Activated CD4-positive, alpha-beta T cell treated with anti-CD3 and anti-CD28 coated beads, Interleukin-2, amount 10 ng/mL, durations not matched to agents 24 days and 14 days (primary cell): ENCODE results near the gene BHLHE41. TPM values are rescaled to one million over a fixed set of nuclear protein-coding genes. Genes with fewer than 3 reads are reported as not detected.

Experiments
- DNase-seq: peaks from one replicate; pipeline ENCODE4 v3.0.0; 2022
- H3K27ac Mint-ChIP-seq: one replicate; pipeline ENCODE4 v1.8.0; 2022; ENCODE audit warnings: mild to moderate bottlenecking, mixed read lengths
- H3K27me3 Mint-ChIP-seq: one replicate; pipeline ENCODE4 v1.8.0; 2022; ENCODE audit warnings: mixed read lengths
- H3K36me3 Mint-ChIP-seq: one replicate; pipeline ENCODE4 v1.8.0; 2022; ENCODE audit warnings: low read depth, mild to moderate bottlenecking, mixed read lengths
- H3K4me1 Mint-ChIP-seq: one replicate; pipeline ENCODE4 v1.8.0; 2021; ENCODE audit warnings: mixed read lengths
- H3K4me3 Mint-ChIP-seq: one replicate; pipeline ENCODE4 v1.8.0; 2022; ENCODE audit warnings: mild to moderate bottlenecking, moderate library complexity, mixed read lengths
- H3K9me3 Mint-ChIP-seq: one replicate; pipeline ENCODE4 v1.8.0; 2021; ENCODE audit warnings: mixed read lengths
- intact Hi-C: fragments of 100-400 bp; cut with micrococcal nuclease; formaldehyde crosslinking; loops from one replicate; pipeline ENCODE4 v1.15.1; 2023
- total RNA-seq: library from RNA; stranded (reverse); gene quantifications from 2 replicates; pipeline ENCODE4 v1.2.3, GENCODE V29; 2022

Gene BHLHE41
- total RNA-seq, 1 donor from 2014 or later = not detected

- no peak for DNase-seq
- Mint-ChIP-seq H3K27ac (no peak overlapping the region), H3K4me3 (no peak overlapping the region), H3K27me3 (peaks cover 38% of the 10 kb centered on the region), H3K9me3 (no peaks in the 10 kb centered on the region), H3K36me3 (no peaks in the 10 kb centered on the region), H3K4me1 (no peaks in the 10 kb centered on the region)
- intact Hi-C loops = no loop called here
These were observed 24.0 kb downstream of the BHLHE41 start for GRCh38 chr12:26100666-26101349.

GRCh38 chr12:26097046-26097878, 27.6 kb downstream of the BHLHE41 start:
- Mint-ChIP-seq H3K27ac (no peak overlapping the region), H3K9me3 (no peaks in the 10 kb centered on the region), H3K36me3 (no peaks in the 10 kb centered on the region), H3K4me3 (no peak overlapping the region), H3K4me1 (no peaks in the 10 kb centered on the region), H3K27me3 (peaks cover 33% of the 10 kb centered on the region)
- DNase-seq = peak; percentile 85
- intact Hi-C loops = loop anchor here (1.0 to 5.0 kb wide), 3 partner anchors 554 to 790 kb away; no protein-coding TSS in a partner anchor

DNA sequence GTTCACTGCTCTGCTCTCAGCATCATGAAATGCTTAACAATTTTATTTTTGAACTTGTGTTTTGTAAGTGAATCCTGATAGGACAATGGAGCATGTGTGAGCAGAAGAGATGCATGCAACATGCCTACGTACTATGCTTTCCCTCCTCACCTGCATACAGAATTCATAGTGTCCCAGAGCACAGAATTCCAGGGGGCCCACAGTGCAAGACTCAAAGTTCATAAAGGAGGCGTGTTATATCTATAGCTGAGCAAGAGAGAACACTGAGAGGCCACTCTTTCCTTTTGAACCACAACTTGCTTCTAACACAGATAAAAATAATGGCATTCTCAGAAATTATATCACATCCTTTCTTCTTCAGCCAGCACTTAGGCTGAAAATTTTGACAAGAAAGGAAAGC, 28.8 kb downstream of the BHLHE41 start:
- no peak for DNase-seq
- no peaks in the 10 kb centered on the region for H3K4me1 Mint-ChIP-seq
- intact Hi-C loops = loop anchor here (5.0 kb wide), 1 partner anchor 791 kb away; no protein-coding TSS in a partner anchor
- no peak overlapping the region for H3K27ac Mint-ChIP-seq
- no peak overlapping the region for H3K4me3 Mint-ChIP-seq
- H3K9me3 Mint-ChIP-seq = no peaks in the 10 kb centered on the region
- H3K36me3 Mint-ChIP-seq = no peaks in the 10 kb centered on the region
- H3K27me3 Mint-ChIP-seq = peaks cover 22% of the 10 kb centered on the region

GRCh38 chr12:26095186-26095585, 29.7 kb downstream of the BHLHE41 start:
- Mint-ChIP-seq H3K4me1 (no peaks in the 10 kb centered on the region), H3K4me3 (no peak overlapping the region), H3K27me3 (peaks cover 19% of the 10 kb centered on the region), H3K9me3 (no peaks in the 10 kb centered on the region), H3K36me3 (no peaks in the 10 kb centered on the region), H3K27ac (no peak overlapping the region)
- intact Hi-C loops = loop anchor here (5.0 kb wide), 1 partner anchor 792 kb away; no protein-coding TSS in a partner anchor
- DNase-seq = no peak

GRCh38 chr12:26092346-26093105, 32.3 kb downstream of the BHLHE41 start:
- H3K4me3 Mint-ChIP-seq = no peak overlapping the region
- peaks cover 3% of the 10 kb centered on the region for H3K4me1 Mint-ChIP-seq
- no peaks in the 10 kb centered on the region for H3K9me3 Mint-ChIP-seq
- intact Hi-C loops = no loop called here
- no peak overlapping the region for H3K27ac Mint-ChIP-seq
- peaks cover 4% of the 10 kb centered on the region for H3K27me3 Mint-ChIP-seq
- no peaks in the 10 kb centered on the region for H3K36me3 Mint-ChIP-seq
- DNase-seq = no peak

- no peak overlapping the region for H3K27ac Mint-ChIP-seq
- no peak overlapping the region for H3K4me3 Mint-ChIP-seq
- no peaks in the 10 kb centered on the region for H3K9me3 Mint-ChIP-seq
- no peaks in the 10 kb centered on the region for H3K36me3 Mint-ChIP-seq
- DNase-seq = no peak
- H3K4me1 Mint-ChIP-seq = peaks cover 3% of the 10 kb centered on the region
- intact Hi-C loops = no loop called here
- peaks cover 2% of the 10 kb centered on the region for H3K27me3 Mint-ChIP-seq
These were observed 33.0 kb downstream of the BHLHE41 start for GRCh38 chr12:26091822-26092221.

DNA sequence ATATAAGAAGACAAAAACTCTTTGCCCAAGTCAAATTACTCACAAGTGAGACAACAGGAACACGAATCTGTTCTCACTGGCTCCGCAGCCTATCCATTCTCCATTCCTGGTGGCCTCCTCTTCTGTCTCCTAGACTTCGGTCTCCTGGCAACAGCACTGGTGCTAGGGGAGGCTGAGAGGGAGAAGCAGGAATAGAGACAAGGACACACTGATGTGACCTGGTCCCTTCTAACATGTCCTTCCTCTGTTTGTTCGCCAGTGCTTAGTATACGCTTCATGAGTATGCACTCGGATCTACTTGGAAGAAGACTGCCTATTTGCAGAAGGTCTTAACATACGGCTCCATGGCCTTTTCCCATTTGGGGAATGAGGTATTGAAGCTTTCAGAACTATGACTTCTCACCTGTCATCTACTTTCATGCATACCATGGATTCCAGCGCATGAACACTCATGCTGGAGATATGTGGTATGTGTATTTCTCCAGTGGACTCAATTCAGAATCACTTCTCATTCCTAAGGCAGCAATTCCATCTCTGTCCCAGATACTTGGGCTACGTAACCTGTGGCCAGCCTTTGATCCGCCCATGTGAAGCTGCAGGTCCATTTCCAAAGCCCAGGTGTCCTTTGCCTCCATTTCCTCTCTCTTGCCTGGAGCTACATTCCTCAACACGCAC, 33.9 kb downstream of the BHLHE41 start:
- no peaks in the 10 kb centered on the region for H3K9me3 Mint-ChIP-seq
- peaks cover 3% of the 10 kb centered on the region for H3K4me1 Mint-ChIP-seq
- intact Hi-C loops = no loop called here
- H3K27me3 Mint-ChIP-seq = peaks cover 2% of the 10 kb centered on the region
- H3K36me3 Mint-ChIP-seq = no peaks in the 10 kb centered on the region
- H3K4me3 Mint-ChIP-seq = no peak overlapping the region
- DNase-seq = no peak
- H3K27ac Mint-ChIP-seq = no peak overlapping the region

- Mint-ChIP-seq H3K27me3 (no peaks in the 10 kb centered on the region), H3K4me3 (no peak overlapping the region), H3K4me1 (peaks cover 3% of the 10 kb centered on the region), H3K27ac (no peak overlapping the region), H3K36me3 (no peaks in the 10 kb centered on the region), H3K9me3 (peaks cover 5% of the 10 kb centered on the region)
- no peak for DNase-seq
- intact Hi-C loops = no loop called here
These were observed 35.8 kb downstream of the BHLHE41 start for GRCh38 chr12:26088998-26089397.

DNA sequence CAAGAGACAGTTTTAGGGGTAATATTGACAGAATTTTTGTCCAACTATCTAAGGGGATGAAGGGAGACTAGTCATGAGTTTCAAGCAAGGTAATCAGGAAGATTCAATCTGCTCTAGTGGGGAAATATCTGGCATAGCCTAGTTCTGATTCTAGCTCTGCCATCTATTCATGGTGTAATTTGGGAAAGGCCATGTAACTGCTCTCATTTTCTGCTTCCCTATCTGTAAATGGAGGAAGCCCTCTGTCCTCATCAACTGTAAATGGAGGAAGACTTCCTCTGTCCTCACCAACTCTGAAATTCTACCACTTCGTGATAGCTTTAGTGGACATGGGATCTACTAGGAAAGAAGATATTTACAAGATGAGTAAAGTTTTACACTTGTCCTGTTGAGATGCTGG, 37.9 kb downstream of the BHLHE41 start:
- Mint-ChIP-seq H3K9me3 (peaks cover 12% of the 10 kb centered on the region), H3K36me3 (no peaks in the 10 kb centered on the region), H3K4me3 (no peak overlapping the region), H3K27ac (no peak overlapping the region), H3K4me1 (peaks cover 3% of the 10 kb centered on the region), H3K27me3 (no peaks in the 10 kb centered on the region)
- no peak for DNase-seq
- intact Hi-C loops = no loop called here

GRCh38 chr12:26080911-26081310, 43.9 kb downstream of the BHLHE41 start:
- no peaks in the 10 kb centered on the region for H3K36me3 Mint-ChIP-seq
- H3K9me3 Mint-ChIP-seq = peaks cover 18% of the 10 kb centered on the region
- no peak overlapping the region for H3K4me3 Mint-ChIP-seq
- no peaks in the 10 kb centered on the region for H3K4me1 Mint-ChIP-seq
- H3K27ac Mint-ChIP-seq = no peak overlapping the region
- intact Hi-C loops = no loop called here
- no peak for DNase-seq
- H3K27me3 Mint-ChIP-seq = peaks cover 5% of the 10 kb centered on the region

- H3K9me3 Mint-ChIP-seq = peaks cover 13% of the 10 kb centered on the region
- intact Hi-C loops = no loop called here
- H3K4me1 Mint-ChIP-seq = no peaks in the 10 kb centered on the region
- H3K27me3 Mint-ChIP-seq = peaks cover 5% of the 10 kb centered on the region
- DNase-seq = no peak
- no peaks in the 10 kb centered on the region for H3K36me3 Mint-ChIP-seq
- no peak overlapping the region for H3K27ac Mint-ChIP-seq
- H3K4me3 Mint-ChIP-seq = no peak overlapping the region
These were observed 46.7 kb downstream of the BHLHE41 start for GRCh38 chr12:26077915-26078702.
